ACC112 (cell line): Measurements from ENCODE around the gene NFE2.
A peak's percentile ranks its signal among the peaks of the same experiment; 100 is the strongest.

Experiments
- H2AFZ ChIP-seq: fragments of 200-600 bp; sonication (generic); one replicate; pipeline ENCODE4 v1.6.0; 2017; ENCODE audit warnings: antibody characterized with exemption, low read length; ENCODE audit not compliant: unreplicated experiment
- H3K27ac ChIP-seq: fragments of 200-600 bp; sonication (generic); 2 replicates; pipeline ENCODE4 v1.5.1; 2014; ENCODE audit warnings: low read depth, mild to moderate bottlenecking, antibody characterized with exemption, low read length, moderate library complexity
- H3K27me3 ChIP-seq: fragments of 200-600 bp; sonication (generic); 2 replicates; pipeline ENCODE4 v1.6.1; 2014; ENCODE audit warnings: mild to moderate bottlenecking, antibody characterized with exemption, low read length, moderate library complexity, mixed read lengths; ENCODE audit not compliant: insufficient read depth
- H3K36me3 ChIP-seq: fragments of 200-600 bp; sonication (generic); 2 replicates; pipeline ENCODE4 v1.6.1; 2016; ENCODE audit warnings: mild to moderate bottlenecking, antibody characterized with exemption, low read length, moderate library complexity, mixed read lengths; ENCODE audit not compliant: insufficient read depth
- H3K4me1 ChIP-seq: fragments of 200-600 bp; sonication (generic); one replicate; pipeline ENCODE4 v1.6.1; 2016; ENCODE audit warnings: low read length, mixed read lengths; ENCODE audit not compliant: insufficient read depth, unreplicated experiment, control insufficient read depth
- H3K4me3 ChIP-seq: fragments of 200-600 bp; sonication (generic); 2 replicates; pipeline ENCODE4 v1.5.1; 2014; ENCODE audit warnings: mild to moderate bottlenecking, low read depth, low read length
- H3K79me2 ChIP-seq: fragments of 200-600 bp; sonication (generic); one replicate; pipeline ENCODE4 v1.6.0; 2016; ENCODE audit warnings: low read length; ENCODE audit not compliant: control insufficient read depth, unreplicated experiment, insufficient read depth

Gene NFE2

GRCh38 chr12:54300732-54301427, at the start of gene NFE2:
Gene NFE2, minus strand, starts transcription at chr12:54301015. Its CDS starts 5,767 bp downstream, at chr12:54295248.
- no peak within 1 kb of the TSS for H2AFZ ChIP-seq
- H3K27ac ChIP-seq, result no peak within 1 kb of the TSS
- H3K4me3 ChIP-seq, result peak within 1 kb of the TSS; percentile 62

GRCh38 chr12:54349679-54350078, 48.9 kb upstream of the NFE2 start:
- H3K36me3 ChIP-seq, result peaks cover 28% of the 10 kb centered on the region; the same call in 1 of the 2 replicates
- H2AFZ ChIP-seq, result no peak overlapping the region
- no peaks in the 10 kb centered on the region for H3K27me3 ChIP-seq
- peaks cover 6% of the 10 kb centered on the region for H3K4me1 ChIP-seq
- H3K79me2 ChIP-seq, result no peaks in the 10 kb centered on the region
- no peak overlapping the region for H3K4me3 ChIP-seq
- H3K27ac ChIP-seq, result no peak overlapping the region

More at GRCh38 chr12:54300732-54301427, at the start of gene NFE2:
- Histone ChIP-seq H3K27me3 (peaks cover 13% of the 10 kb centered on the region; the same call in 1 of the 2 replicates), H3K79me2 (no peaks in the 10 kb centered on the region), H3K36me3 (no peaks in the 10 kb centered on the region), H3K4me1 (peaks cover 34% of the 10 kb centered on the region)

- H3K27me3 ChIP-seq, result no peaks in the 10 kb centered on the region
- H3K4me1 ChIP-seq, result peaks cover 6% of the 10 kb centered on the region
- no peaks in the 10 kb centered on the region for H3K79me2 ChIP-seq
- no peak overlapping the region for H3K4me3 ChIP-seq
- peaks cover 28% of the 10 kb centered on the region; the same call in 1 of the 2 replicates for H3K36me3 ChIP-seq
- H2AFZ ChIP-seq, result no peak overlapping the region
- H3K27ac ChIP-seq, result no peak overlapping the region
Observed at GRCh38 chr12:54349036-54349435, 48.2 kb upstream of the NFE2 start.

- Histone ChIP-seq H3K27me3 (no peaks in the 10 kb centered on the region), H3K4me1 (peaks cover 13% of the 10 kb centered on the region), H3K27ac (no peak overlapping the region), H3K4me3 (no peak overlapping the region), H3K36me3 (peaks cover 26% of the 10 kb centered on the region), H3K79me2 (peaks cover 35% of the 10 kb centered on the region), H2AFZ (no peak overlapping the region)
Observed at GRCh38 chr12:54341378-54342300, 40.8 kb upstream of the NFE2 start.

- Histone ChIP-seq H3K79me2 (peaks cover 40% of the 10 kb centered on the region), H3K4me3 (no peak overlapping the region), H3K36me3 (peaks cover 26% of the 10 kb centered on the region), H3K4me1 (peaks cover 13% of the 10 kb centered on the region), H3K27me3 (no peaks in the 10 kb centered on the region), H3K27ac (no peak overlapping the region), H2AFZ (no peak overlapping the region)
Observed at GRCh38 chr12:54340846-54341245, 40.0 kb upstream of the NFE2 start.

GRCh38 chr12:54338698-54339296, 38.0 kb upstream of the NFE2 start:
- H2AFZ ChIP-seq, result no peak overlapping the region
- H3K4me1 ChIP-seq, result peaks cover 13% of the 10 kb centered on the region
- no peaks in the 10 kb centered on the region for H3K27me3 ChIP-seq
- no peak overlapping the region for H3K27ac ChIP-seq
- no peak overlapping the region for H3K4me3 ChIP-seq
- peaks cover 55% of the 10 kb centered on the region for H3K79me2 ChIP-seq
- H3K36me3 ChIP-seq, result peaks cover 18% of the 10 kb centered on the region

- Histone ChIP-seq H3K36me3 (peaks cover 11% of the 10 kb centered on the region), H3K27me3 (no peaks in the 10 kb centered on the region), H3K4me3 (no peak overlapping the region), H3K27ac (no peak overlapping the region), H3K79me2 (peaks cover 62% of the 10 kb centered on the region), H2AFZ (no peak overlapping the region), H3K4me1 (peaks cover 13% of the 10 kb centered on the region)
Observed at GRCh38 chr12:54337854-54338650, 37.2 kb upstream of the NFE2 start.

- H3K36me3 ChIP-seq, result peaks cover 10% of the 10 kb centered on the region
- H3K27me3 ChIP-seq, result no peaks in the 10 kb centered on the region
- H3K79me2 ChIP-seq, result peaks cover 65% of the 10 kb centered on the region
- H3K4me1 ChIP-seq, result peaks cover 13% of the 10 kb centered on the region
- no peak overlapping the region for H3K27ac ChIP-seq
- H3K4me3 ChIP-seq, result no peak overlapping the region
- H2AFZ ChIP-seq, result no peak overlapping the region
Observed at GRCh38 chr12:54337280-54337842, 36.5 kb upstream of the NFE2 start.

GRCh38 chr12:54333420-54334034, 32.7 kb upstream of the NFE2 start:
- H3K4me1 ChIP-seq, result peaks cover 43% of the 10 kb centered on the region
- H3K27ac ChIP-seq, result no peak overlapping the region
- H3K79me2 ChIP-seq, result peaks cover 83% of the 10 kb centered on the region

More at GRCh38 chr12:54333420-54334034, 32.7 kb upstream of the NFE2 start:
- Histone ChIP-seq H3K4me3 (no peak overlapping the region), H2AFZ (no peak overlapping the region), H3K27me3 (no peaks in the 10 kb centered on the region), H3K36me3 (no peaks in the 10 kb centered on the region; the same call in 1 of the 2 replicates)
